NCI-H2081 (cell line): ENCODE results near the gene HMGN1.

ENCODE experiments used
- DNase-seq, 2 experiments: peaks; one replicate each; lab custom pipeline; 2025; lab: John Stamatoyannopoulos, UW

HMGN1 gene

GRCh38 chr21:39367783-39368182 is 18.9 kb upstream of the HMGN1 start:
- DNase-seq = no peak

GRCh38 chr21:39366563-39366962 is 17.7 kb upstream of the HMGN1 start:
- DNase-seq = no peak

GRCh38 chr21:39364949-39365348 is 16.1 kb upstream of the HMGN1 start:
- no peak for DNase-seq

- DNase-seq = no peak
These were observed 15.0 kb upstream of the HMGN1 start for GRCh38 chr21:39363607-39364555.

- DNase-seq = no peak
These were observed 13.8 kb upstream of the HMGN1 start for GRCh38 chr21:39362733-39363132.

- DNase-seq = no peak
These were observed 10.5 kb upstream of the HMGN1 start for GRCh38 chr21:39359382-39359781.

- no peak for DNase-seq
These were observed 4.4 kb upstream of the HMGN1 start for GRCh38 chr21:39353295-39353694.

- no peak for DNase-seq
These were observed 1.5 kb upstream of the HMGN1 start for GRCh38 chr21:39350094-39351005.

- DNase-seq = peak; percentile 92 to 94
These were observed 564 bp upstream of the HMGN1 start for GRCh38 chr21:39349211-39350093.

GRCh38 chr21:39348040-39348354 is 891 bp downstream of the HMGN1 start:
- DNase-seq = no peak

- no peak for DNase-seq
These were observed 1.4 kb downstream of the HMGN1 start for GRCh38 chr21:39347537-39347936.

GRCh38 chr21:39346671-39347331 is 2.1 kb downstream of the HMGN1 start:
- DNase-seq = no peak

- no peak for DNase-seq
These were observed 2.7 kb downstream of the HMGN1 start for GRCh38 chr21:39346206-39346605.

GRCh38 chr21:39345440-39345839 is 3.4 kb downstream of the HMGN1 start:
- no peak for DNase-seq

- DNase-seq = no peak
These were observed 4.0 kb downstream of the HMGN1 start for GRCh38 chr21:39344848-39345247.

GRCh38 chr21:39341249-39341923 is 7.5 kb downstream of the HMGN1 start:
- DNase-seq = no peak

- DNase-seq = no peak
These were observed 8.2 kb downstream of the HMGN1 start for GRCh38 chr21:39340687-39341086.

GRCh38 chr21:39339231-39339630 is 9.7 kb downstream of the HMGN1 start:
- no peak for DNase-seq

GRCh38 chr21:39336457-39337008 is 12.4 kb downstream of the HMGN1 start:
- no peak for DNase-seq

- no peak for DNase-seq
These were observed 14.3 kb downstream of the HMGN1 start for GRCh38 chr21:39334611-39335010.
